HG03097 (cell line): ENCODE measurements around the gene ABHD18.
"Not testable (repeated sequence)": the region's sequence is repeated elsewhere in the genome, so short reads cannot be mapped to it uniquely, and the experiment has no call there.

Experiments used
- ATAC-seq: cut with Tn5 transposase; IDR thresholded peaks from one replicate; pipeline ENCODE4 v1.9.1; 2021; ENCODE audit not compliant: unreplicated experiment, low FRiP score

The ABHD18 gene

GRCh38 chr4:127988638-127989037 is 23.4 kb downstream of the ABHD18 start:
- no peak for ATAC-seq

DNA sequence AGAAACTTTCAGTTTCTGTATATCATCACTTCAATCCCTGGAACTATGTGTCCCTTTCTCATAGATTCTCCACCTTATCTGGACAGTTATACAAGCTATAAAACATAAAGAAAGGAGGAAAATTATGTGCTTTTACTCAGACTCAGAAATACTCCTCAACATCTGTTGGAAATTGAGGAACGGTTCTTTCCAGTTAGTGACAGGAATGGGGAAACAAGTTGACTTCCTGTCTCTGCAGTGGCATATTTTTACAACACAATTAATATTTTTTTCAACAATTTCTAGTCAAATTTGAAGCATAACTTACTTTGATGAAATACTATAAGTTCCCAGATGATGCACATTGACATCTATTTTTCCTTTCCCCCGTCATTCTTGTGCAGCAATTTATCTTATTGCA is 27.9 kb downstream of the ABHD18 start:
- no peak for ATAC-seq

- no peak for ATAC-seq
These were observed 30.6 kb downstream of the ABHD18 start for GRCh38 chr4:127995776-127996175.

DNA sequence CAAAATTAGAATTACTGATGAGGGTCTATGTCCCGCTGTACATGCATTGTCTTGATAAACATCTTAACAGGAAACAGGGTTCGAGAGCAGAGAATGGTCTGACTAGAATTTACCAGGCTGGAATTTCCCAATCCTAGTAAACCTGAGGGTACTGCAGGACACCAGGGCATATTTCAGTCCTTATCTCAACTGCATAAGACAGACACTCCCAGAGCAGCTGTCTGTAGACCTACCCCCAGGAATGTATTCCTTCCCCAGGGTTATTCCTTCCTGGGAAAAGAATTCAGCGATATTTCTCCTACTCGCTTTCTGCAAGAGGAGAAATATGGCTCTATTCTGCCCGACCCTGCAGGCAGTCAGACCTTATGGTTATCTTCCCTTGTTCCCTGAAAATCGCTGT is 31.3 kb downstream of the ABHD18 start:
- not testable (repeated sequence) for ATAC-seq

DNA sequence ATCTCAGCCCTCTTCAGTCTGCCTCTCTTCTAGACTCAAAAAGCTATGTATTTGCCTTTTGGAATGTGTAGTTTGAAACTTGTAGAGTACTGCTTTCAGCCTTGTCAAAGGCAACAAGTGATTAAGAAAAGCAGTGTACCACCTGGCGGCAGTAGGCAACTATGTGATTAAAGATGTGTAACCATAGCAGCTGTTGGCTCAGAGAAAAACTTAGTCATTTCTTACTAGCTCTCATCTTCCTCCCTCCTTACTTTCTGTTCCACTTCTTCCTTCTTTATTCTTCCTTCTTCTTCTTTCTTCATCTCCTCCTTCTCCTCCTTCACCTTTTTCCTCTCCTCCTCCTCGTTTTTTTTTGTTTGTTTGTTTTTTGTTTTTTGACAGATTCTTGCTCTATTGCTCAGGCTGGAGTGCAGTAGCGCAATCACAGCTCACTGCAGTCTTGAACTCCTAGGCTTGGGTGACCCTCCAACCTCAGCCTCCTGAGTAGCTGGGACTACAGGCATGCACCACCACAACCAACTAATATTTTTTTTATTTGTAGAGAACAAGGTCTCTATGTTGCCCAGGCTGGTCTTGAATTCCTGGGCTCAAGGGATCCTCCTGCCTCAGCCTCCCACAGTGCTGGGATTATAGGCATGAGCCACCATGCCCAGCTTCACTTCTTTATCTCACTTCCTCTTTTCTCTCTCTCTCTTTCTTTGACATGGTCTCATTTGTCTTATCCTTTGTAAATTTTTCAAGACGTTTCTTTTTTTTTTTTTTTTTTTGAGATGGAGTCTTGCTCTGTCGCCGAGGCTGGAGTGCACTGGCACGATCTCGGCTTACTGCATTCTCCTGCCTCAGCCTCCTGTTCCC is 32.6 kb downstream of the ABHD18 start:
- peak; percentile 93 for ATAC-seq

DNA sequence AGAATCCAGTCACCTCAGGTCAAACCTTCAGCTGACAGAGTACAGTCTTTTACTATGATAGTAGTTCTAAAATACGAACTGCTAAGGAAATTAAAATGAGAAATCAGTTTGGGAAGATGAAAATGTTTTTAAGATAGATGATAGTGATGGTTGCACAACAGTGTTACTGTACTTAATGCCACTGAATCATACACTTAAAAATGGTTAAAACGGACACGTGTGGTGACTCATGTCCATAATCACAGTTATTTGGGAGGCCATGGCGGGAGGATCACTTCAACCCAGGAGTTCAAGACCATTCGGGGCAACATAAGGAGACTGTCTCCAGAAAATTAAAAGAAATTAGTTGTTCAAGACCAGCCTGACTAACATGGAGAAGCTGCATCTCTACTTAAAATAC is 41.4 kb downstream of the ABHD18 start:
- no peak for ATAC-seq

- ATAC-seq = no peak
These were observed 44.2 kb downstream of the ABHD18 start for GRCh38 chr4:128009428-128009827.

GRCh38 chr4:128025319-128025718 is 60.1 kb downstream of the ABHD18 start:
- ATAC-seq = no peak

DNA sequence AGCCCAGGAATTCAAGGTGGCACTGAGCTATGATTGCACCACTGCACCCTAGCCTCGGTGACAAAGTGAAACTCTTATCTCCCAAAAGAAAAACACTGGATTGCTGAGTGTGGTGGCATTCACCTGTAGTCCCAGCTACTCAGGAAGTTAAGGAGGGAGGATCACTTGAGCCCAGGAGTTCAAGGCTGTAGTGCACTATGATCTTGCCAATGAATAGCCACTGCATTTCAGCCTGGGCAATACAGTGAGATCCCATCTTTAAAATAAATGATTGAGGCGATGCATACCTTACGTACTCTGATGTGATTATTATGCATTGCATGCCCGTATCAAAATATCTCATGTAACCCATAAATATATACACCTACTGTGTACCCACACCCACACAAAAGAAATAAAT is 64.7 kb downstream of the ABHD18 start:
- ATAC-seq = no peak

GRCh38 chr4:128031756-128032384 is 66.7 kb downstream of the ABHD18 start:
- ATAC-seq = no peak

- no peak for ATAC-seq
These were observed 74.4 kb downstream of the ABHD18 start for GRCh38 chr4:128039568-128039967.

- not testable (repeated sequence) for ATAC-seq
These were observed 81.8 kb downstream of the ABHD18 start for GRCh38 chr4:128047019-128047418.

DNA sequence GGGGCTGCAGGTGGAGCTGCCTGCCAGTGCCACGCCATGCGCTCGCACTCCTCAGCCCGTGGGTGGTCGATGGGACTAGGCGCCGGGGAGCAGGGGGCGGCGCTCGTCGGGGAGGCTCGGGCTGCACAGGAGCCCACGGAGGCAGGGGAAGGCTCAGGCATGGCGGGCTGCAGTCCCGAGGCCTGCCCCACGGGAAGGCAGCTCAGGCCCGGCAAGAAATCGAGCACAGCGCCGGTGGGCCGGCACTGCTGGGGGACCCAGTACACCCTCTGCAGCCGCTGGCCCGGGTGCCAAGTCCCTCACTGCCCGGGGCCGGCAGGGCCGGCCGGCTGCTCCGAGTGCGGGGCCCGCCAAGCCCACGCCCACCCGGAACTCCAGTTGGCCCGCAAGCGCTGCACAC is 82.3 kb downstream of the ABHD18 start:
- not testable (repeated sequence) for ATAC-seq

- ATAC-seq = not testable (repeated sequence)
These were observed 86.0 kb downstream of the ABHD18 start for GRCh38 chr4:128051229-128051628.

GRCh38 chr4:128054907-128055306 is 89.7 kb downstream of the ABHD18 start:
- not testable (repeated sequence) for ATAC-seq

GRCh38 chr4:128055441-128056206 is 90.4 kb downstream of the ABHD18 start:
- ATAC-seq = not testable (repeated sequence)

DNA sequence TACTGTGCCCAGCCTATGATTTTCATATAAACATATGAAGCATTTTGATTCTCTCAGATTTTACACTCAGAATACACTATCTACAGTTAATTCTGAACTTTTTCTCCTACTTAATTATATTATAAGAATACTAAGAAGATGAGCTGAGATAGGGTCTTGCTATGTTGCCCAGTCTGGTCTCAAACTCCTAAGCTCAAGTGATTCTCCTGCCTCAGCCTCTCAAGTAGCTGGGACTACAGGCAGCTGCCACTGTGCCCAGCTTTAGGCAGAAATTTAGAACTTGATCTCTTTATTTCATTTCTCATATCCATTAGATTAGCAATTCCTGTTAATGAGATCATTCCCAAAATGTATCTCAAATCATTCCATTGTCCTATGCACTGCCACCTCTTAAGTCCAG is 91.2 kb downstream of the ABHD18 start:
- ATAC-seq = no peak

- ATAC-seq = no peak
These were observed 95.0 kb downstream of the ABHD18 start for GRCh38 chr4:128060121-128060698.

DNA sequence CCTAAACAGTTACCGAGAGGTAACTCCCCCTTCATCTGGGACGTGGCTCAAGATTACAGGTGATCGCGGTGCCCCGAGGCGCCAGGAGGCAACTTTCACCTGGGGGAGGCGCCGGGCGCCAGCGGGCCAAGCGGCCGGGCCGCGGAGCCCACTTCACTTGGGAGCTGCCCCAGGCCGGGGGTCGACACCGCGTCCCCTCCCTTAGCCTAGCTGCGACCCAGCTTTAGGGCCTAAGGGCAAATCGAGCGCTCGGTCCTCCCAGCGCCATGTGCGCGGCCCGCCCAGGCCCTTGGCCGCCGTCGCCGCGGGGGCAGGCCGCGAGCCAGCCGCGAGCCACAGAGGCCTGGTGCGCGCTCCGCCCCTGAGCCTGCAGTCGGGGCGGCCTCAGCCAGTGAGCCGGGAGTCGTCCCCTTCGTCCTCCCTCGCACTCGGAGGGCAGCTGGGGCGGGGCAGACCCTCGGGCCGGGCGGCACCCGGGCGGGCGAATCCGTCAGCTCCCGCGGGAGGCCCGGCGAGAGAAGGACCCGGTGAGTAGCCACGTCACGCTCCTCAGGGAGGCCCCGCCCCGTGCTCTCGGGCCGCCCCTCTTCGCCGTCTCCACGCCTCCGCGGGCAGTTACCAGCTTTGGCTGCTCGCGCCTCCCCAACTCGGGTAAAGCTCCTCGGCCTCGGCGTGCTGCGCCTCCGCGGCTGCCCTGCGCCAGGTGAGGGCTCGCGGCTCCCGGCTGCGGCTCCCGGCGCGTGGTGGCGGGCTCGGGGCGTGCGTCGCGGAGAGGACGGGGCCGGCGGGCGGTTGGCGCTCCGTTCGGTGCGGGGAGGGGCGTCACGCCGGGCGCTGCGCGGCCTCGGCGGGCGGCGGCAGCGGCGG is 95.7 kb downstream of the ABHD18 start, which contains the start of gene LARP1B:
Gene LARP1B (plus strand): TSS at position 614 of the 867 bp plus-strand sequence. CDS start 13,640 bp downstream, outside the sequence.
- peak; percentile 93 for ATAC-seq
